Measurements from ENCODE around the gene KLHL17. TPM values are rescaled to one million over a fixed set of nuclear protein-coding genes. Genes with fewer than 3 reads are reported as not detected.

KLHL17 gene
- total and polyA plus RNA-seq, 2 donors from 2014 or later = 6.9 to 11.5 TPM

DNA sequence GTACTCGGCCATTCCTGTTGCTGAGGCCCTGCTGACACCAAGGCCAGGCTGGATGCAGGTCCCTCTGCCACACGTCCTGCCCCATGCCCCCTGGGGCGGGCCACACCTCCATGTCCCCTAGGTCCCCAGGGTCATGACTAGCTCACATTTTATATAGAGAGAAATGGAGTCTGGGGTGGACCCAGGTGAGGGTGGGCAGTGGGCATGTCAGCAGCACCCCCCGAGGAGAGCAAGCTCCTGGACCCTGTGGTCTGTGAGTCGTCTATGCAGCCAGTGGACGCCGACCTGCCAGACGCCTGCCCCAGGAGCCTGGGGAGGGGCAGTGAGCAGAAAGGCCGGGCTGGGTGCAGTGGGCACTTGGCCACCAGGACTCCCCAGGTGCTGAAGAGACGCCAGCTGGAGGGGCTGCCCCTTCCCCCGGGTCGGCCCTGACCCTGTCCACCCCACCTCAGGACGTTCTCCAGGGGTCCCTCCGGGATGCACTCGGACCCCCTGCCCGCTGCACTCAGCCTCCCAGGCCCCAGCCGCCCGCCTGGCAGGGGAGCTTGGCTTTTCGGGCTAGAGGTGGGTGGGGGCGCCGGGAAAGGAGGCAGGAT, 20.8 kb upstream of the KLHL17 start:
- Histone ChIP-seq H3K9me3 (ENCODE audit: control insufficient read depth in 2 of 3, insufficient read depth in 1 of 3, low read length in 3 of 3) (no peaks in the 10 kb centered on the region), H3K27ac (ENCODE audit: low read depth in 2 of 2, low read length in 2 of 2) (peak overlapping the region in 1 of 2 donors; percentile 47), H3K9ac (ENCODE audit: low read length in 3 of 3) (no peak overlapping the region), H3K36me3 (ENCODE audit: control insufficient read depth in 2 of 3, insufficient read depth in 3 of 3, low read length in 3 of 3) (no peaks in the 10 kb centered on the region), H3K4me1 (ENCODE audit: control insufficient read depth in 2 of 3, insufficient read depth in 2 of 3, low read depth in 1 of 3, low read length in 3 of 3) (peaks cover 0 to 37% (median 0%) of the 10 kb centered on the region in 3 donors), H3K27me3 (ENCODE audit: control insufficient read depth, insufficient read depth, low read length) (no peaks in the 10 kb centered on the region), H3K4me3 (ENCODE audit: low read length in 3 of 3) (no peak overlapping the region)
- TF ChIP-seq CTCF (IDR thresholded peaks at IDR 0.05; ENCODE audit: borderline replicate concordance, extremely low read depth, insufficient read depth) = no peak
- intact Hi-C loops (cut with DNase I) = no loop called here
- FAIRE-seq (no peak), DNase-seq (peak in 3 of 5 donors; percentile 16 to 84 (median 37))

DNA sequence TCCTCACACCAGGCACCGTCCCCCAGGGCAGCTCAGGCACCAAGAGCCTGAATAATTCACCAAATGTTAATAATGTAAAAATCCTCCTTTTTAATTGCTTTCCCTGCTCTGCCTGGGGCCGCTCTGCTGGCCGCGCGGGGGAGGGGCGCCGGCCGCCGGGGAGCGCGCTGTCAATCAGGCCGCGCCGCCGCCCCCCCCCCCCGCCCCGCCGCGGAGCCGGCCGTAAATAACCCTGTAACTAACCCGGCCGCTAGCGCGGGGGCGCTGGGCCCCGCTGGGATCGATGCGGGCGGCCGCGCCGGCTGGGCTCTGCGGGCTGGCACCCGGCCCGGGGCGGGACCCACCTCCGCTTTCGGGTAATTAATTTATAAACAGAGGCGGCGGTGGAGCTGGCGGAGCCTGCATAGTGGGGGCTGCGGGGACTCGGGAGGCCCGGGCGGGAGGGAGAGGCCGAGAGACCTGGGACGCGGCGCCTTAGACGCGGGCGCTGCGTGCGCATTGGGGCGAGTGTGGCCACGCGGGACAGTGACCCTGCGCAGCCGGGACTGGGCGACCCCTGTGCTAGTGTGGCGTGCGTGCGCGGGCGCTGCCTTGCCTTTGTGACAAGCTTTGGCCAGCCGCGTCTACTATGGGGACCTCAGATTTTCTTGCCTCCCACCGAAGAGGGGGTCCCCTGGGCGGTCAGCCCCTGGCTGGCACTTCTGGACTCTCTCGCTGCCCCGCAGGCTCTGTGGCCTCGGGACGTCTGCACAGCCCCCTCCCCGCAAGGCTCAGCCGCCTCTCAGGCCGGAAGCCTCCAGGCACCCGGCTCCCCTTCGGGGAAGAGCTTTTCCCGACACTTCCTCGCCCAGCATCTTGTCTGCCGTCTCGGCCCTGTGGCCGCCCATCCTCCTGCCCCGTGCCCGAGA, 20.0 kb upstream of the KLHL17 start:
- H3K4me1 ChIP-seq (ENCODE audit: control insufficient read depth in 2 of 3, insufficient read depth in 2 of 3, low read depth in 1 of 3, low read length in 3 of 3) = peaks cover 0 to 36% (median 0%) of the 10 kb centered on the region in 3 donors
- no peaks in the 10 kb centered on the region for H3K27me3 ChIP-seq (ENCODE audit: control insufficient read depth, insufficient read depth, low read length)
- no peak for TF ChIP-seq CTCF (IDR thresholded peaks at IDR 0.05; ENCODE audit: borderline replicate concordance, extremely low read depth, insufficient read depth)
- intact Hi-C loops (cut with DNase I) = no loop called here
- H3K9ac ChIP-seq (ENCODE audit: low read length in 3 of 3) = peak overlapping the region in 1 of 3 donors; percentile 22
- H3K36me3 ChIP-seq (ENCODE audit: control insufficient read depth in 2 of 3, insufficient read depth in 3 of 3, low read length in 3 of 3) = no peaks in the 10 kb centered on the region
- no peak for FAIRE-seq
- H3K4me3 ChIP-seq (ENCODE audit: low read length in 3 of 3) = peak overlapping the region in 1 of 3 donors; percentile 41
- DNase-seq = peak; percentile 94 to 97 (median 95)
- H3K9me3 ChIP-seq (ENCODE audit: control insufficient read depth in 2 of 3, insufficient read depth in 1 of 3, low read length in 3 of 3) = no peaks in the 10 kb centered on the region
- H3K27ac ChIP-seq (ENCODE audit: low read depth in 2 of 2, low read length in 2 of 2) = peak overlapping the region; percentile 83 to 84

DNA sequence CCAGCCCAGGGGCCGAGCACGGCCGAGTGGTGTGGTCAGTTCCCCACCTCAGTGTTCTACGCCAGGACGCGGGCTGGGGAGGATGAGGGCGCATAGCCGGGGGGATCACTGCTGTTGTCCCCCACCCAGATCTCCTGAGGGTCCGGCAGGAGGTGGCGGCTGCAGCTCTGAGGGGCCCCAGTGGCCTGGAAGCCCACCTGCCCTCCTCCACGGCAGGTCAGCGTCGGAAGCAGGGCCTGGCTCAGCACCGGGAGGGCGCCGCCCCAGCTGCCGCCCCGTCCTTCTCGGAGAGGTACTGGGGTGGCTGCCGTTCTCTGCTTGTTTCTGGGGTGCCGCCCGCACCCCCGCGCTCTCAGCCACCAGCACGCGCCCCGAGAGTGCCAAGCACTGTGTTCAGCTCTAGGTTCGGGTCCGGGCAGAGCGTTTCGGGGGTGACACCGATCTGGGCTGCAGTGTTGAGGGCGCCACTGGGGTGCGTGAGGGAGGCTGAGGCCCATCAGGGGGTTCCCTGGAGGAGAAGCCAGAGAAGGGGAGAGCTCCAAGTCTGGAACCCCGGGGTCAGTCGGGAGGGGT, 19.3 kb upstream of the KLHL17 start:
- TF ChIP-seq CTCF (IDR thresholded peaks at IDR 0.05; ENCODE audit: borderline replicate concordance, extremely low read depth, insufficient read depth) = no peak
- intact Hi-C loops (cut with DNase I) = no loop called here
- no peak for DNase-seq
- no peak for FAIRE-seq
- Histone ChIP-seq H3K27ac (ENCODE audit: low read depth in 2 of 2, low read length in 2 of 2) (peak overlapping the region; percentile 83 to 84), H3K9ac (ENCODE audit: low read length in 3 of 3) (peak overlapping the region in 1 of 3 donors; percentile 22), H3K4me1 (ENCODE audit: control insufficient read depth in 2 of 3, insufficient read depth in 2 of 3, low read depth in 1 of 3, low read length in 3 of 3) (peaks cover 0 to 34% (median 0%) of the 10 kb centered on the region in 3 donors), H3K27me3 (ENCODE audit: control insufficient read depth, insufficient read depth, low read length) (no peaks in the 10 kb centered on the region), H3K4me3 (ENCODE audit: low read length in 3 of 3) (peak overlapping the region in 1 of 3 donors; percentile 41), H3K9me3 (ENCODE audit: control insufficient read depth in 2 of 3, insufficient read depth in 1 of 3, low read length in 3 of 3) (no peaks in the 10 kb centered on the region), H3K36me3 (ENCODE audit: control insufficient read depth in 2 of 3, insufficient read depth in 3 of 3, low read length in 3 of 3) (no peaks in the 10 kb centered on the region)

Data from kidney (tissue), 14 donors.